Mesodermal cell (in vitro differentiated cells): ENCODE measurements around the gene STX16.

ENCODE experiments used
- H3K27ac ChIP-seq: 2 replicates; pipeline ENCODE4 v1.7.0; 2013; ENCODE audit warnings: mild to moderate bottlenecking, low read depth, low read length, moderate library complexity; ENCODE audit not compliant: severe bottlenecking
- H3K36me3 ChIP-seq: 2 replicates; pipeline ENCODE4 v1.7.1; 2013; ENCODE audit warnings: mild to moderate bottlenecking, low read length, moderate library complexity; ENCODE audit not compliant: control insufficient read depth, insufficient read depth
- H3K4me1 ChIP-seq: one replicate; pipeline ENCODE4 v1.7.1; 2013; ENCODE audit warnings: mild to moderate bottlenecking, low read length; ENCODE audit not compliant: insufficient read depth, control insufficient read depth, poor library complexity, severe bottlenecking
- H3K4me3 ChIP-seq: 2 replicates; pipeline ENCODE4 v1.7.0; 2013; ENCODE audit warnings: low read length, control low read depth, mild to moderate bottlenecking; ENCODE audit not compliant: insufficient read depth, poor library complexity, severe bottlenecking; ENCODE audit errors: extremely low read depth
- H3K9me3 ChIP-seq: 2 replicates; pipeline ENCODE4 v1.7.1; 2013; ENCODE audit warnings: mild to moderate bottlenecking, low read length, moderate library complexity; ENCODE audit not compliant: control insufficient read depth
- WGBS, 2 experiments: methylation state at CpG; one replicate each; pipeline ENCODE4 v1.1.5; 2013; ENCODE audit warnings: missing lambda C conversion rate in 2 of 2; ENCODE audit not compliant: insufficient coverage in 2 of 2; 5-methylcytosine and 5-hydroxymethylcytosine counted together

STX16 gene

DNA sequence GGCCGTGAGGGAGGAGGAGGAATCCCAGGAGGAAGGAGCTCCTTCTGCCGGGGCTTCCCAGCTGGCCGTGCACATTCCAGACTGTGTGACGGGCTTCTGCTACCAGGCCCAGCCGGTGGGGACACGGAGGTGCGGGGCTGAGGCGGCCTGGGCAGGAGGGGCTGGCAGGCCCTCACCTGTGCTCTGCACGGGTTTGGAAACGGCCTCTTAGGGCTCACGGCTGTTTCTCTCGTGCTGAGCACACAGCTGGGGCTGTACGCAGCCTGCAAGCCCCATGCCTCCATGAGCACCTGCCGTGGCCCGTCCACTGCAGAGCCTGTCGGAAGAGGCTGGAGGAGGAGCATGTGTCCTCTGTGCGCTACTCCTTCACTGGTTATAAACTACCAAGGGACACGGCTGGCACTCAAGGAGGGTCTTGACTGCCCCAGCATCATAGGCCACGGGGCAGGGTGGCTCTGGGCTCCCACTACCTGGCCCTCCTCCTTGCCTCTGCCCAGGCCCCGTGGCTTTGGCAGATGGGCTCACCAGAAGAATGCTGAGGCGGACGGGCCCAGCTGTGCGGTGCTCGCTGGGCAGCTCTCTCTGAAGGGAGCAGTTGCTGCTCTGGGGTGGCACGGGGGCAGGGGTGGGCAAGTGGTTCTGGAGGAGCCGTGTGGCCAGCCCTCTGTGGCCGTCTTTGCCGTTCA, 57.3 kb downstream of the STX16 start:
- Histone ChIP-seq H3K27ac (no peak overlapping the region), H3K36me3 (peaks cover 20% of the 10 kb centered on the region), H3K9me3 (no peaks in the 10 kb centered on the region), H3K4me1 (no peaks in the 10 kb centered on the region), H3K4me3 (no peak overlapping the region)
- WGBS, 2 experiments: 91 to 95% methylated on average over 25 to 26 of the region's 28 CpGs

- 88 to 97% methylated on average over 6 to 9 of the region's 9 CpGs for WGBS, 2 experiments
- Histone ChIP-seq H3K4me3 (no peak overlapping the region), H3K4me1 (no peaks in the 10 kb centered on the region), H3K36me3 (peaks cover 12% of the 10 kb centered on the region), H3K9me3 (no peaks in the 10 kb centered on the region), H3K27ac (no peak overlapping the region)
Measured at GRCh38 chr20:58709013-58709702, 58.1 kb downstream of the STX16 start.

DNA sequence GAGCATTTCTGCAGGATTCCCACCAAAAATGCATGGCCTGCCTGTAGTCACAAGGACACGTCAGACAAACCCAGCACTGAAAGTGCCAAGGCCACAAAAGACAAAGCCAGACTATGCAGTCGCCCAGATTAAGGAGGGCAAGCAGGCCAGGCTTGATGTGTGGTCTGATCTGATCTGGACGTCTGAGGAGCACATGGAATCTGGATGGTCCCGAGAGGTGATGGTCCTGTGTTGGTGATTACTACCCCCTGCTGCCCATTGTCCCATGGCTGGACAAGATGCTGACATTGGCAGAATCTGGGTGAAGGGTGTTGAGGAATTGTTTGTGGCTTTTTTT, 58.6 kb downstream of the STX16 start:
- WGBS, 2 experiments: 93 to 95% methylated on average over 4 of the region's 4 CpGs
- H3K4me3 ChIP-seq: no peak overlapping the region
- H3K9me3 ChIP-seq: no peaks in the 10 kb centered on the region
- H3K27ac ChIP-seq: no peak overlapping the region
- peaks cover 9% of the 10 kb centered on the region for H3K36me3 ChIP-seq
- no peaks in the 10 kb centered on the region for H3K4me1 ChIP-seq

DNA sequence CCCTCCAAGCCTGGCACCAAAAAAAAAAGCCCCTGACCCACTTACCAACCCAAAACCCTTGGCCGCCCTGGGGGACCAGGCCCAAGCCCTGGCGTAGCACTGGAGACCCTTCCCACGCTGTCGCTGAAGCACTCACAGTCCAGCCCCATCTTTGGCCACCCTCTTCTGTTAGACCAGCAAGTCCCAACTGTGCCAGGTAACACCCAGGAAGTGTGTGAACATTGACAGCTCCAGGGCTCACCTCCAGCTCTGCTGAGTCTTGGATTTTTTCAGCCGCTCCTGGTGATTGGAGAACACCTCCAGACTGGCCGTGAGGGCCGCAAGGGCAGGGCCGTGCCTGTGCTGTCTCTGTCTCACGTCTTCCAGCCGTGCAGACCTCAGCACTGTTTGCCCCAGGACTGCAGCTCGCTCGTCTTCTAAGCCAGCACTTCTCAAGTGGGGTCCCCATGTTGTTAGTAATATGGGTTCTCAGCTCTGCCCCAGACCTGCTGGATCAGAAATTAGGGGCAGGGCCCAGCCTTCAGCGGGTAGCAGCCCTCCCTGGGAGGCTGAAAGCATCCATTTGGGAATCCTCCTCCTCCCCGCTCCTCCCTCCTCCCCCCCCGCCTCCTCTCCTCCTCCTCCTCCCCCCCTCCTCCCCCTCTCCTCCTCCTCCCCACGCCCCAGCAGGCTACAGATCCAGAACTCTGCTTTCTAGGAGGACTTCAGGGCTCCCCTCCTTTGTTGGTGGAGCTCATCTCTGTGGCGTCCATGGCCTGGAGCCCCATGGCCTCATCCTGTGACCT, 59.6 kb downstream of the STX16 start:
- 84 to 93% methylated on average over 13 of the region's 17 CpGs for WGBS, 2 experiments
- H3K4me3 ChIP-seq: no peak overlapping the region
- no peaks in the 10 kb centered on the region for H3K9me3 ChIP-seq
- H3K36me3 ChIP-seq: no peaks in the 10 kb centered on the region
- no peaks in the 10 kb centered on the region for H3K4me1 ChIP-seq
- H3K27ac ChIP-seq: no peak overlapping the region

- 90 to 94% methylated on average over 14 to 20 of the region's 21 CpGs for WGBS, 2 experiments
- Histone ChIP-seq H3K9me3 (no peaks in the 10 kb centered on the region), H3K27ac (no peak overlapping the region), H3K4me3 (no peak overlapping the region), H3K36me3 (no peaks in the 10 kb centered on the region), H3K4me1 (peaks cover under 1% of the 10 kb centered on the region)
Measured at GRCh38 chr20:58711266-58712051, 60.4 kb downstream of the STX16 start.

- no peak overlapping the region for H3K27ac ChIP-seq
- H3K4me3 ChIP-seq: no peak overlapping the region
- peaks cover 3% of the 10 kb centered on the region for H3K4me1 ChIP-seq
- H3K9me3 ChIP-seq: no peaks in the 10 kb centered on the region
- H3K36me3 ChIP-seq: no peaks in the 10 kb centered on the region
- 90 to 92% methylated on average over 18 to 19 of the region's 19 CpGs for WGBS, 2 experiments
Measured at GRCh38 chr20:58712151-58712791, 61.2 kb downstream of the STX16 start.

GRCh38 chr20:58712806-58713731, 62.0 kb downstream of the STX16 start:
- WGBS, 2 experiments: 88 to 94% methylated on average over 21 to 24 of the region's 24 CpGs
- Histone ChIP-seq H3K36me3 (no peaks in the 10 kb centered on the region), H3K27ac (no peak overlapping the region), H3K9me3 (no peaks in the 10 kb centered on the region), H3K4me3 (no peak overlapping the region), H3K4me1 (peaks cover 3% of the 10 kb centered on the region)

- no peaks in the 10 kb centered on the region for H3K36me3 ChIP-seq
- H3K4me1 ChIP-seq: peaks cover 3% of the 10 kb centered on the region
- H3K27ac ChIP-seq: no peak overlapping the region
- H3K9me3 ChIP-seq: no peaks in the 10 kb centered on the region
- 94 to 97% methylated on average over 21 to 24 of the region's 24 CpGs for WGBS, 2 experiments
- no peak overlapping the region for H3K4me3 ChIP-seq
Measured at GRCh38 chr20:58713801-58714339, 62.8 kb downstream of the STX16 start.

DNA sequence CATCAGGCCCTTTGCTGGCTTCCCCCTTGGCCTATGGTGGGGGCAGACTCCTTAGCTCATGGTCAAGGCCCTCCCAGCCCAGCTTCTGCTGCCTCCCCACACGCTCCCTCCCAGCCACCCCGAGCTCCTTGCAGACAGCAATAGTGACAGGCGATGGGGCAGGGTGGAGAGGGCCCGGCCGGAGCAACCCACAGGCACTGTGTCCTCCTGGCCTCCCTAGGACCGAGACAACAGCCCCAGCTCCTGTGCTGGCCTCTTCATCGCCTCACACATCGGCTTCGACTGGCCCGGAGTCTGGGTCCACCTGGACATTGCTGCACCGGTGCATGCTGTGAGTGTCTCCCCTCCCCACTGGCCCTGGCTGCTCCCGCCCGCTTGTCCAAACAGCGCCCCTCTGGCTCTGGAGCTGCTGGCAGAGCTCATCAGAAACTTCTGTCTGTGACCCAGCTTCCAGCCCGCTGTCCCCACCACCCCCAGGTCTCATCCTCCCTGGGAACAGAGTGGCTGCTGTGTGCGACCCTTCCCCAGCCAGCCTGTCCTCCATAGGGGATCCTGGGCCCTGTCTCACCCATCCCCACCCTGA, 63.3 kb downstream of the STX16 start:
- WGBS, 2 experiments: 94 to 96% methylated on average over 12 to 16 of the region's 16 CpGs
- Histone ChIP-seq H3K36me3 (no peaks in the 10 kb centered on the region), H3K4me3 (no peak overlapping the region), H3K9me3 (no peaks in the 10 kb centered on the region), H3K27ac (no peak overlapping the region), H3K4me1 (peaks cover 3% of the 10 kb centered on the region)
